ENCODE results near the gene SIPA1L3. TPM values are rescaled to one million over a fixed set of nuclear protein-coding genes. Genes with fewer than 3 reads are reported as not detected.

SIPA1L3 gene
- total and polyA plus RNA-seq, 10 of the 15 experiments (the other 5 are each of a cell fraction or from before 2014, with no cell fraction given), result 0.24 to 66.2 (median 19.1) TPM

GRCh38 chr19:38100589-38100988 lies 193.6 kb downstream of the SIPA1L3 start (continued):
- TF ChIP-seq EGR1 (IDR thresholded peaks at IDR 0.05; ENCODE audit: borderline replicate concordance in 1 of 2, low read depth in 2 of 2, low read length in 2 of 2) (no peak), SREBF1 (IDR thresholded peaks at IDR 0.05; ENCODE audit: low read length) (no peak), ZNF592 (IDR thresholded peaks at IDR 0.05) (no peak)

GRCh38 chr19:38101723-38102122 lies 194.7 kb downstream of the SIPA1L3 start:
- CTCF ChIA-PET, result interaction anchor here (1.0 kb wide), 1 partner anchor 142 kb away, joined by 3 read pairs; no protein-coding TSS in a partner anchor
- no TSS peak for BruUV-seq (replicated peaks)
- TF ChIP-seq SUZ12 (IDR thresholded peaks at IDR 0.05; ENCODE audit: unreplicated experiment), result no peak
- TF ChIP-seq POLR2AphosphoS2 (IDR thresholded peaks at IDR 0.05; ENCODE audit: low read depth, low read length), result no peak
- TF ChIP-seq RELB (IDR thresholded peaks at IDR 0.05; ENCODE audit: low read depth), result no peak
- TF ChIP-seq HSF1 (IDR thresholded peaks at IDR 0.05; ENCODE audit: low read depth, low read length), result no peak
- no peak for TF ChIP-seq IKZF2 (IDR thresholded peaks at IDR 0.05)
- TF ChIP-seq HDGF (IDR thresholded peaks at IDR 0.05), result no peak
- no peak for TF ChIP-seq ZNF207 (IDR thresholded peaks at IDR 0.05; ENCODE audit: borderline replicate concordance)

More at GRCh38 chr19:38101723-38102122, 194.7 kb downstream of the SIPA1L3 start:
- intact Hi-C loops (cut with micrococcal nuclease; ENCODE audit: unreplicated experiment) (no loop called here), in situ Hi-C loops (cut with MboI) (no loop called here)
- DNase-seq (ENCODE audit: low read depth, low spot score), result no peak
- Histone ChIP-seq H3K9me3 (replicated peaks; ENCODE audit: control insufficient read depth, insufficient read depth, low read length) (no peaks in the 10 kb centered on the region; the same call in 2 of the 3 replicates), H3K9ac (ENCODE audit: control insufficient read depth, insufficient read depth, low read length) (no peak overlapping the region), H3K27ac (ENCODE audit: control insufficient read depth, insufficient read depth) (no peak overlapping the region), H3K4me1 (ENCODE audit: control insufficient read depth, insufficient read depth, low read length) (no peaks in the 10 kb centered on the region), H3K4me3 (no peak overlapping the region), H3K79me2 (ENCODE audit: control insufficient read depth, insufficient read depth, low read length) (no peaks in the 10 kb centered on the region), H3K4me2 (ENCODE audit: control insufficient read depth, insufficient read depth) (no peak overlapping the region), H2AFZ (ENCODE audit: control insufficient read depth, low read depth, low read length) (no peak overlapping the region), H3K27me3 (replicated peaks in 1 of 2; ENCODE audit: control insufficient read depth in 2 of 2, insufficient read depth in 2 of 2, low read length in 1 of 2) (no peaks in the 10 kb centered on the region), H3K36me3 (ENCODE audit: control insufficient read depth in 2 of 2, insufficient read depth in 2 of 2, low read length in 1 of 2) (peaks cover 24 to 29% of the 10 kb centered on the region in 2 experiments), H4K20me1 (ENCODE audit: control insufficient read depth, insufficient read depth) (no peaks in the 10 kb centered on the region)
- ChIA-PET RAD21 (ENCODE audit: unreplicated experiment) (no interaction called here), SMC1A (ENCODE audit: uncharacterized antibody, unreplicated experiment) (interaction anchor here (1.1 kb wide), 1 partner anchor 198 kb away, joined by 3 read pairs; no protein-coding TSS in a partner anchor), POLR2A (no interaction called here)
- FAIRE-seq, result no peak
- 98% methylated on average over 10 of the region's 10 CpGs for WGBS (ENCODE audit: insufficient coverage, insufficient replicate concordance, low lambda C conversion rate, missing lambda C conversion rate)
- ATAC-seq, result no peak

All from GM12878 (cell line).